Smooth muscle cell (in vitro differentiated cells): ENCODE measurements around the gene MGAT5. TPM values are rescaled to one million over a fixed set of nuclear protein-coding genes. Genes with fewer than 3 reads are reported as not detected.

Experiments
- DNase-seq: peaks from one replicate; lab custom pipeline; 2025; ENCODE audit not compliant: unreplicated experiment; lab: John Stamatoyannopoulos, UW
- H2AFZ ChIP-seq: fragments of 200-600 bp; sonication (generic); 2 replicates; pipeline ENCODE4 v1.6.0; 2016; ENCODE audit warnings: antibody characterized with exemption, low read depth, mild to moderate bottlenecking
- H3F3A ChIP-seq: fragments of 200-600 bp; sonication (generic); 2 replicates; pipeline ENCODE4 v1.6.0; 2017; ENCODE audit warnings: antibody characterized with exemption, low read depth
- H3K27ac ChIP-seq: fragments of 200-600 bp; sonication (generic); 2 replicates; pipeline ENCODE4 v1.5.1; 2016; ENCODE audit warnings: low read depth, mild to moderate bottlenecking
- H3K27me3 ChIP-seq: fragments of 200-600 bp; sonication (generic); 2 replicates; pipeline ENCODE4 v1.6.1; 2016; ENCODE audit warnings: low read depth, mild to moderate bottlenecking
- H3K36me3 ChIP-seq: fragments of 200-600 bp; sonication (generic); 2 replicates; pipeline ENCODE4 v1.5.1; 2016; ENCODE audit warnings: low read depth
- H3K4me1 ChIP-seq: fragments of 200-600 bp; sonication (generic); 2 replicates; pipeline ENCODE4 v1.5.1; 2016; ENCODE audit warnings: low read depth
- H3K4me2 ChIP-seq: fragments of 200-600 bp; sonication (generic); 2 replicates; pipeline ENCODE4 v1.6.0; 2016; ENCODE audit warnings: mild to moderate bottlenecking
- H3K4me3 ChIP-seq: fragments of 200-600 bp; sonication (generic); 2 replicates; pipeline ENCODE4 v1.5.1; 2016; ENCODE audit warnings: mild to moderate bottlenecking
- H3K79me2 ChIP-seq: fragments of 200-600 bp; sonication (generic); 2 replicates; pipeline ENCODE4 v1.6.0; 2016; ENCODE audit warnings: low read depth, mild to moderate bottlenecking
- H3K9ac ChIP-seq: fragments of 200-600 bp; sonication (generic); 2 replicates; pipeline ENCODE4 v1.6.0; 2016; ENCODE audit warnings: low read depth
- H3K9me3 ChIP-seq: fragments of 200-600 bp; sonication (generic); replicated peaks from 2 replicates; pipeline ENCODE4 v1.5.1; 2016; ENCODE audit warnings: low read depth
- H4K20me1 ChIP-seq: fragments of 200-600 bp; sonication (generic); 2 replicates; pipeline ENCODE4 v1.6.0; 2016; ENCODE audit warnings: low read depth
- CTCF ChIP-seq: fragments of 200-600 bp; sonication (generic); IDR thresholded peaks from 2 replicates; pipeline ENCODE4 v1.5.1; 2017; ENCODE audit warnings: borderline replicate concordance, mild to moderate bottlenecking, antibody characterized with exemption; ENCODE audit not compliant: insufficient read depth, poor library complexity, severe bottlenecking
- WGBS: methylation state at CpG from one replicate; pipeline ENCODE4 v1.1.7; 2016; ENCODE audit warnings: low lambda C conversion rate; 5-methylcytosine and 5-hydroxymethylcytosine counted together
- polyA plus RNA-seq: library from polyadenylated mRNA; unstranded; fragments of >200 nt; fragmentation: Nextera tagmentation; extraction: Ambion mirVana; gene quantifications from 2 replicates; pipeline ENCODE4 v1.2.1, GENCODE V29; 2016
- total RNA-seq: library from RNA; depleted of rRNA; stranded (reverse); fragments of >200 nt; gene quantifications from 2 replicates; pipeline ENCODE4 v1.2.3, GENCODE V29; 2014

MGAT5 gene
- total and polyA plus RNA-seq, 2 experiments from 2014 or later = 4.5 to 33.8 TPM

- Histone ChIP-seq H4K20me1 (no peaks in the 10 kb centered on the region), H3K4me2 (no peak overlapping the region), H3K4me3 (no peak overlapping the region), H3K79me2 (no peaks in the 10 kb centered on the region), H3K9ac (no peak overlapping the region), H3K27me3 (no peaks in the 10 kb centered on the region), H3K36me3 (no peaks in the 10 kb centered on the region), H3K27ac (no peak overlapping the region), H3K4me1 (no peaks in the 10 kb centered on the region), H3F3A (no peaks in the 10 kb centered on the region), H2AFZ (no peak overlapping the region), H3K9me3 (no peaks in the 10 kb centered on the region)
- TF ChIP-seq CTCF = no peak
- 87% methylated on average over 3 of the region's 3 CpGs for WGBS
- no peak for DNase-seq
Observed at GRCh38 chr2:134379722-134380121, 125.8 kb downstream of the MGAT5 start.

GRCh38 chr2:134381141-134381540 lies 127.3 kb downstream of the MGAT5 start:
- H3K9ac ChIP-seq = no peak overlapping the region
- no peak for TF ChIP-seq CTCF
- H3F3A ChIP-seq = no peaks in the 10 kb centered on the region
- H3K9me3 ChIP-seq = no peaks in the 10 kb centered on the region
- H2AFZ ChIP-seq = no peak overlapping the region
- no peaks in the 10 kb centered on the region for H4K20me1 ChIP-seq
- no peak overlapping the region for H3K4me3 ChIP-seq
- no peak overlapping the region for H3K27ac ChIP-seq
- no peak overlapping the region for H3K4me2 ChIP-seq
- no peaks in the 10 kb centered on the region for H3K27me3 ChIP-seq
- 95% methylated on average over 1 of the region's 1 CpG for WGBS
- no peaks in the 10 kb centered on the region for H3K4me1 ChIP-seq
- no peak for DNase-seq
- H3K36me3 ChIP-seq = no peaks in the 10 kb centered on the region
- H3K79me2 ChIP-seq = no peaks in the 10 kb centered on the region

- TF ChIP-seq CTCF = no peak
- H3K27me3 ChIP-seq = no peaks in the 10 kb centered on the region
- H3K27ac ChIP-seq = no peak overlapping the region
- H4K20me1 ChIP-seq = no peaks in the 10 kb centered on the region
- H3F3A ChIP-seq = no peaks in the 10 kb centered on the region
- no peaks in the 10 kb centered on the region for H3K79me2 ChIP-seq
- no peaks in the 10 kb centered on the region for H3K9me3 ChIP-seq
- H2AFZ ChIP-seq = no peak overlapping the region
- DNase-seq = no peak
- H3K4me1 ChIP-seq = no peaks in the 10 kb centered on the region
- H3K9ac ChIP-seq = no peak overlapping the region
- 95% methylated on average over 4 of the region's 4 CpGs for WGBS
- H3K36me3 ChIP-seq = no peaks in the 10 kb centered on the region
- no peak overlapping the region for H3K4me3 ChIP-seq
- H3K4me2 ChIP-seq = no peak overlapping the region
Observed at GRCh38 chr2:134384131-134384530, 130.3 kb downstream of the MGAT5 start.

- WGBS = 84% methylated on average over 2 of the region's 2 CpGs
- no peak for DNase-seq
Observed at GRCh38 chr2:134385195-134385594, 131.3 kb downstream of the MGAT5 start.

More at GRCh38 chr2:134385195-134385594, 131.3 kb downstream of the MGAT5 start:
- no peak overlapping the region for H3K27ac ChIP-seq
- H3K9ac ChIP-seq = no peak overlapping the region
- no peak for TF ChIP-seq CTCF
- no peaks in the 10 kb centered on the region for H3F3A ChIP-seq
- no peak overlapping the region for H3K4me3 ChIP-seq
- H2AFZ ChIP-seq = no peak overlapping the region
- H4K20me1 ChIP-seq = no peaks in the 10 kb centered on the region
- no peaks in the 10 kb centered on the region for H3K4me1 ChIP-seq
- H3K27me3 ChIP-seq = no peaks in the 10 kb centered on the region
- H3K79me2 ChIP-seq = no peaks in the 10 kb centered on the region
- no peaks in the 10 kb centered on the region for H3K36me3 ChIP-seq
- H3K9me3 ChIP-seq = no peaks in the 10 kb centered on the region
- H3K4me2 ChIP-seq = no peak overlapping the region
